Central memory CD8-positive, alpha-beta T cell (primary cell): Measurements from ENCODE around the gene APLN.

ENCODE experiments used
- ATAC-seq: fragments of 150-1000 bp; cut with Tn5 transposase; replicated peaks from 2 replicates; pipeline ENCODE4 v1.10.0; 2022; ENCODE audit warnings: mild to moderate bottlenecking, moderate FRiP score, moderate number of reproducible peaks; ENCODE audit not compliant: poor library complexity, severe bottlenecking; ENCODE audit errors: extremely low read depth
- DNase-seq, 2 donors: peaks; one replicate each; pipeline ENCODE4 v3.0.0; 2021; ENCODE audit warnings: low spot score in 2 of 2
- H3K27ac Mint-ChIP-seq: one replicate; pipeline ENCODE4 v1.8.0; 2022; ENCODE audit warnings: low read depth, mild to moderate bottlenecking, moderate library complexity, mixed read lengths
- H3K27me3 Mint-ChIP-seq: one replicate; pipeline ENCODE4 v1.8.0; 2022; ENCODE audit warnings: mixed read lengths
- H3K36me3 Mint-ChIP-seq: one replicate; pipeline ENCODE4 v1.8.0; 2022; ENCODE audit warnings: mild to moderate bottlenecking, moderate library complexity, mixed read lengths; ENCODE audit not compliant: insufficient read depth
- H3K4me1 Mint-ChIP-seq: one replicate; pipeline ENCODE4 v1.8.0; 2022; ENCODE audit warnings: mixed read lengths
- H3K4me3 Mint-ChIP-seq: one replicate; pipeline ENCODE4 v1.8.0; 2022; ENCODE audit warnings: mild to moderate bottlenecking, moderate library complexity, mixed read lengths
- H3K9me3 Mint-ChIP-seq: one replicate; pipeline ENCODE4 v1.8.0; 2022; ENCODE audit warnings: mixed read lengths

Gene APLN

DNA sequence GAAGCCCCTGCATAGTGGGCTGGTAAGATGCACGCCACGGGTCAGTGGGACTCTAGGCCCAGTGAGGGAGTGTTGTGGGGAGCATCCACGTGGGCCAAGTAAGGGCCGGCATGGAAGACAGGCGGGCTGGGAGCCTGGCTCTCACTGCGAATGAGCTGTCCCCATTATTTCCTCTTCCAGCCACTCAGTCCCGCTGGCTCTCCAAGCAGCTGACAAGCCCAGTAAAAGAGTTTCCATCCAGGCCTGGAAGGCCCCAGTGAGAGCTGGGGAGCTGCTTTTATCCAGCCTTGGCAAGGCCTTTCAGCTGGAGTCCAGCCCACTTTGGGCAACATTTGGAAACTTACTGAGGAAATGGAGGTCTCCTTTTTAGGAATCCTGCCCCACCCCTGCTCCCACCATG, 24.9 kb downstream of the APLN start:
- DNase-seq: no peak
- no peaks in the 10 kb centered on the region for H3K27me3 Mint-ChIP-seq
- peaks cover 1% of the 10 kb centered on the region for H3K36me3 Mint-ChIP-seq
- no peaks in the 10 kb centered on the region for H3K4me1 Mint-ChIP-seq
- no peaks in the 10 kb centered on the region for H3K9me3 Mint-ChIP-seq
- H3K27ac Mint-ChIP-seq: no peak overlapping the region
- no peak overlapping the region for H3K4me3 Mint-ChIP-seq
- no peak for ATAC-seq

DNA sequence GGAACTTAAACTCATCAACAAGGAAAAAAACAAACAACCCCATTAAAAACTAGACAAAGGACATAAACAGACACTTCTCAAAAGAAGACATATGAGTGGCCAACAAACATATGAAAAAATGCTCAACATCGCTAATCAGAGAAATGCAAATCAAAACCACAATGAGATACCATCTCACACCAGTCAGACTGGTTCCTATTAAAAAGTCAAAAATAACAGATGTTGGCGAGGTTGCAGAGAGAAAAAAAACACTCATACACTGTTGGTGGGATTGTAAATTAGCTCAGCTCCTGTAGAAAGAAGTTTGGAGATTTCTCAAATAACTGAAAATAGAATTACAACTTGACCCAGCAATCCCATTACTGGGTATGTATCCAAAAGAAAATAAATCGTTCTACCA, 28.7 kb downstream of the APLN start:
- Mint-ChIP-seq H3K4me1 (no peaks in the 10 kb centered on the region), H3K36me3 (no peaks in the 10 kb centered on the region), H3K9me3 (no peaks in the 10 kb centered on the region), H3K27me3 (no peaks in the 10 kb centered on the region), H3K27ac (no peak overlapping the region), H3K4me3 (no peak overlapping the region)
- DNase-seq: no peak
- ATAC-seq: no peak

DNA sequence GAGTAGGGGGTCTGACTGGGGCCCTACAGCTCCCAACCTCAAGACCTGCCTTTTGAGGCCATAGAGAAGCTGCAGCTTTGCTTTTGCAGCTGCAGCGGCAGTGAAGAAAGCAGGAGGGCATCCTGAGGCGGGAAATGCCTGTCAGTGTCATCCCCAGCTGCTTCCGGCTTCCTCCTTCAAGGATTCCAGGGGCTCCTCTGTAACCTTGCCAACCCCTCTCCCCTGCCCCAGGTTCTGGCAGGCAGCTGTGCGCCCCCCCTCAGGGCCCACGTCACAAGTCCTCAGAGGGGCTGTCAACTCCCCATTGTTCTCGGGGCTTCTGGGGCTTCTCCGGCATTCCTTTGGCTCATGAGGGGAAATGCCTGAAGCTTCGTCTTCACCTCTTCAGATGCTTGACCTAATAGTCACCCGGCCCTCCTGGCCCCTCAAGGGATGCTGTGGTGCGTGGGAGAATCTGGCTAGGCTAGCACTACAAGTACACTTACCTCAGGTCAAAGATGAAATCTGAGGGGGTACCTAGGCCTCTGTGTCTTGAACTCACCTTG, 31.9 kb downstream of the APLN start:
- H3K4me3 Mint-ChIP-seq: no peak overlapping the region
- no peaks in the 10 kb centered on the region for H3K4me1 Mint-ChIP-seq
- DNase-seq (no peak), ATAC-seq (no peak)
- no peak overlapping the region for H3K27ac Mint-ChIP-seq
- H3K9me3 Mint-ChIP-seq: no peaks in the 10 kb centered on the region
- H3K27me3 Mint-ChIP-seq: no peaks in the 10 kb centered on the region
- H3K36me3 Mint-ChIP-seq: no peaks in the 10 kb centered on the region

- peaks cover under 1% of the 10 kb centered on the region for H3K4me1 Mint-ChIP-seq
- no peak overlapping the region for H3K27ac Mint-ChIP-seq
- no peak overlapping the region for H3K4me3 Mint-ChIP-seq
These were observed 35.8 kb downstream of the APLN start for GRCh38 chrX:129618997-129619396.

DNA sequence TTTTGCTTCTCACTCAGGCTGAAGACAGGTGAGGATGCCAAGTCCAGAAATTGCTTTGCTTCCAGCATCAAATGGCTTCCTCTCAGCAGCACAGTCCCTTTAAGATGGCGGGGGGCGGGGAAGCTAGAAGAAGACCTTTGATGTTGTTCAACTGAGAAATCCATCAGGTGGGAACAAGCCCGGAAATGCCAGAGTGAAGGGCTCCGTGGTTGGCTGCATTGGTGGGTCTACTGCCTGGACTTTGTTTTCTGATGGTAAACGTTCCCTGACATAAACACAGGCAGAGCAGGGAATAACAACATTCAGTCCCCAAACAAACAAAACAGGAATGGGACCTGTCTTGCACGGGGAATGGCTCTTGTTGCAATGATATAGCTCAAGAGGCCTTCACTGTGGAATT, 37.3 kb downstream of the APLN start:
- no peak for DNase-seq
- H3K27ac Mint-ChIP-seq: no peak overlapping the region
- H3K27me3 Mint-ChIP-seq: no peaks in the 10 kb centered on the region
- no peaks in the 10 kb centered on the region for H3K9me3 Mint-ChIP-seq
- peaks cover 5% of the 10 kb centered on the region for H3K4me1 Mint-ChIP-seq
- no peak overlapping the region for H3K4me3 Mint-ChIP-seq
- H3K36me3 Mint-ChIP-seq: no peaks in the 10 kb centered on the region
- no peak for ATAC-seq

More at GRCh38 chrX:129618997-129619396, 35.8 kb downstream of the APLN start:
- Mint-ChIP-seq H3K36me3 (no peaks in the 10 kb centered on the region), H3K27me3 (no peaks in the 10 kb centered on the region), H3K9me3 (no peaks in the 10 kb centered on the region)
- no peak for DNase-seq
- ATAC-seq: no peak

- ATAC-seq (no peak), DNase-seq (no peak)
- Mint-ChIP-seq H3K27me3 (no peaks in the 10 kb centered on the region), H3K36me3 (no peaks in the 10 kb centered on the region), H3K9me3 (no peaks in the 10 kb centered on the region), H3K27ac (no peak overlapping the region), H3K4me3 (no peak overlapping the region), H3K4me1 (peaks cover 5% of the 10 kb centered on the region)
These were observed 40.1 kb downstream of the APLN start for GRCh38 chrX:129614481-129615255.

GRCh38 chrX:129613596-129613995, 41.2 kb downstream of the APLN start:
- Mint-ChIP-seq H3K27me3 (no peaks in the 10 kb centered on the region), H3K9me3 (no peaks in the 10 kb centered on the region), H3K36me3 (no peaks in the 10 kb centered on the region), H3K4me3 (no peak overlapping the region), H3K27ac (no peak overlapping the region), H3K4me1 (peaks cover 5% of the 10 kb centered on the region)
- DNase-seq: no peak
- no peak for ATAC-seq

DNA sequence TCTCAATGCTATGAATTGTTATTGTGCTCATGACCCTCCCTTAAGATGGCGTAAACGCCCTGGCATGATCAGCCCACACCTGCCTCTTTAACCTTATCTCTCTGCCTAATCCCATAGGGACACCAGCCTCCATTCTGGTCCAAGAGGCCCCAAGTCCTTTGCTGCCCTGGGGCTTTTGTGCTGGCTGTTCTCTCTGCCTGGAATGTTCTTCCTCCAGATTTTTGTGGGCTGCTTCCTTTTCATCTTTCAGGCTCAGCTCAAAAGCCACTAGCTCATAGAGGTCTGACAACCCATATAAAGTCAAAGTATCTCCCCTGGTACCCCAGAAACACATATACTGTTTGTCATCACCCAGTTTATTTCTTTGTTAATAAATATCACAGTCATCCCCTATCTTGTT, 42.4 kb downstream of the APLN start:
- Mint-ChIP-seq H3K36me3 (no peaks in the 10 kb centered on the region), H3K4me1 (peaks cover 5% of the 10 kb centered on the region), H3K9me3 (no peaks in the 10 kb centered on the region), H3K4me3 (no peak overlapping the region), H3K27me3 (no peaks in the 10 kb centered on the region), H3K27ac (no peak overlapping the region)
- DNase-seq (no peak), ATAC-seq (no peak)

DNA sequence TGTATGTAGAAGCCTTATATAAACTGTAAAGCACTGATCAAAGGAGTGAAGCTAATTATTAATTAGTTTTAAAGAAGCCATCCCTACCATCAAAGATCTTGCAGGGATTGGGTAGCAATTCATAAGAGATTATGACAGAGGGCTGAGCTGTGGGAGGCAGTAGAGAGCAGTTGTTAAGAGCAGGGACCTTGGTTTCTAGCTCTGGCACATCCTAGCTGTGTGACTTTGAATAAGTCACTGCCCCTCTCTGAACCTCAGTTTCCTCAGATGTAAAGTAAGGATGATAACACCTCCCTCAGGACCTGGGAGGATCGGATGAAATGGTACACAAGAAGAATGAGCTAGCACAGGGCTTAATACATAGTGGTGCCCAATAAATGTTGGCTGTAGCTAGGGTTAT, 45.4 kb downstream of the APLN start:
- DNase-seq (no peak), ATAC-seq (no peak)
- Mint-ChIP-seq H3K9me3 (no peaks in the 10 kb centered on the region), H3K27me3 (no peaks in the 10 kb centered on the region), H3K36me3 (no peaks in the 10 kb centered on the region), H3K27ac (no peak overlapping the region), H3K4me3 (no peak overlapping the region), H3K4me1 (peaks cover 12% of the 10 kb centered on the region)

DNA sequence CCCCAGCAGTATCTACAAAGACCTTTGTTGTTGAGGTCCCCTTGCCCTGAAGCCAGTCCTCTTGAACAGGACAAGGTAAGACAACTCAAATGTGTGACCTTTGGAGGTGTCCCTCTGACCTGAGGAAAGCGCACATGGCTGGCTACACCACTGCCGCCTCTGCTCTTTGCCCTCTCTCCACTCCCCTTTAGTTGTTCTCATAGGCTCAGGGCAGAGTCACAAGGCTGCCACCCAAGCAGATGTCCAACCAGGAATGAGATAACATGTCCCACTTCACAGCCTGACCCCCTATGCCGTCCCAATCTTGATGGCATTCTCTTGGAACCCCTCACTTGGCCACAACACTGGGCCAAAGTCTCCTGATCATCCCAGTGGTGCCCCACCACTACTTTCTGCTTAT, 46.3 kb downstream of the APLN start:
- H3K4me3 Mint-ChIP-seq: no peak overlapping the region
- H3K27me3 Mint-ChIP-seq: no peaks in the 10 kb centered on the region
- no peak for ATAC-seq
- no peak for DNase-seq
- H3K36me3 Mint-ChIP-seq: peaks cover 2% of the 10 kb centered on the region
- no peaks in the 10 kb centered on the region for H3K9me3 Mint-ChIP-seq
- peaks cover 7% of the 10 kb centered on the region for H3K4me1 Mint-ChIP-seq
- H3K27ac Mint-ChIP-seq: no peak overlapping the region

DNA sequence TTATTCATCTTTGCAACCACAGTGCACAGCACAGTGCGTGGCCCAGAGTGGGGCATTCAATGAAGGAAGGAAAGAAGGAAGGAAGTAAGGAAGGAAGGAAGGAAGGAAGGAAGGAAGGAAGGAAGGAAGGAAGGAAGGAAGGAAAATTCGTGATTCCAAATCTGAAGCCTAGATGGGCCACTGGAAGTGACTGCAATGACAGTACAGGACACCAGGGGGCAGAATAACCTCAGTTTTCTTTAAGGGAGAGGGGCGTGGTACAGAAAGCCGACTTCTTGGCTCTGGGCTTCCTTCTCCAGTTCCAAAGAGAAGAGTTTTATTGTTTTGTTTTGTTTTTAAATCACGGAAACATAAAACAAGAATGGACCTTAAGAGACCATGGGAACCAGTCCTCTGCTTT, 47.8 kb downstream of the APLN start:
- Mint-ChIP-seq H3K27ac (no peak overlapping the region), H3K4me1 (peaks cover 7% of the 10 kb centered on the region), H3K4me3 (no peak overlapping the region), H3K36me3 (peaks cover 2% of the 10 kb centered on the region), H3K9me3 (no peaks in the 10 kb centered on the region), H3K27me3 (no peaks in the 10 kb centered on the region)
- DNase-seq (peak; percentile 18 to 23), ATAC-seq (no peak)

DNA sequence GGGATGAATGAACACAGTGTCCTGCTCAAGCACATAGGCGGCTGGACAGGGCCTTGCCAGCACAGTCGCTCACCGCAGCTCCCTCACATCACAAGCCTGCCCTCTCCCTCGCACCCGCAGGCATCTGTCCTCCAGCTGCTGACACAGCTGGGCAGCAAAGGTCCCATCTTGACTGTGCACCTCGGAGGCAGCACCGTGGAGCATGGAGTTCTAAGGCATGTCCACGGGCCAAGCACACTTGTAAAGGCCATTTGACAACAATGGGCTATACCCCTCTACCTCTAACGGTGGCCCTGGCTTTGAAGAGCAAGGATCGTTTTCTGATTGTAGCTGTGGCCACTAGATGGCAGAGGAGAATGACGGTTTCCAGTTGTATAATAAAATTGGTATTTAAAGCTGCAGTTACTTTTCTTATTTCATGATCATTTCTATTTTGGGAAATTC, 53.8 kb downstream of the APLN start:
- H3K27ac Mint-ChIP-seq: no peak overlapping the region
- no peak overlapping the region for H3K4me3 Mint-ChIP-seq
- ATAC-seq (no peak), DNase-seq (no peak)
- no peaks in the 10 kb centered on the region for H3K27me3 Mint-ChIP-seq
- peaks cover 2% of the 10 kb centered on the region for H3K36me3 Mint-ChIP-seq
- no peaks in the 10 kb centered on the region for H3K9me3 Mint-ChIP-seq
- peaks cover 5% of the 10 kb centered on the region for H3K4me1 Mint-ChIP-seq

DNA sequence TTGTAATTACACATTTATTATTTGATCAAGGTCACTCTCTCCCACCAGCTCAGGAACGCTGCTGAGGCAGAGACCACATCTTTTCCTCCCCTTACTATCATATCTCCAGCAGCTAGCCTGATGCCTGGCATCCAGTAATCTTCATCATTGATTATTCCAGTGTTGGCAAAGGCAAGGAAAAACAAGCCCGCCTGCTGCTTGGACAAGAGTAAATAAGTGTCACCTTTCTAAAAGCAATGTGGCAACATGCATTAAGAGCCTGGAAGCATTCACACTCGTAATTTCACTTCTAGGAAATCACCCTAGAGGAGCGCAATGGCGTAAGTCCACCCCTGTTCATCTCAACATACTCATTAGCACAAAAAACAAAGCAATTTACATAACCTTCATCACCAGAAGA, 54.8 kb downstream of the APLN start:
- ATAC-seq: no peak
- H3K4me3 Mint-ChIP-seq: no peak overlapping the region
- peaks cover 2% of the 10 kb centered on the region for H3K36me3 Mint-ChIP-seq
- no peaks in the 10 kb centered on the region for H3K27me3 Mint-ChIP-seq
- no peak for DNase-seq
- H3K4me1 Mint-ChIP-seq: peaks cover 5% of the 10 kb centered on the region
- H3K9me3 Mint-ChIP-seq: no peaks in the 10 kb centered on the region
- H3K27ac Mint-ChIP-seq: no peak overlapping the region
